Prostate gland (tissue), 2 donors: ENCODE measurements around the gene UXS1. TPM values are rescaled to one million over a fixed set of nuclear protein-coding genes. Genes with fewer than 3 reads are reported as not detected.
"Not testable (repeated sequence)": the region's sequence is repeated elsewhere in the genome, so short reads cannot be mapped to it uniquely, and the experiment has no call there.

Experiments
- DNase-seq: peaks from one replicate; pipeline ENCODE4 v3.0.0-alpha.2; 2019; ENCODE audit warnings: low spot score
- H3K27ac ChIP-seq, 2 donors: fragments of 200-600 bp; sonication (generic); 2 replicates each; pipeline ENCODE4 v1.5.1; 2017 to 2019
- H3K27me3 ChIP-seq: fragments of 200-600 bp; sonication (generic); replicated peaks from 2 replicates; pipeline ENCODE4 v1.5.1; 2019; ENCODE audit not compliant: insufficient read depth
- H3K36me3 ChIP-seq, 2 donors: fragments of 200-600 bp; sonication (generic); 1 replicate in 1 of 2; 2 replicates in 1 of 2; pipeline versions ENCODE4 v1.5.1 to v1.8.1; 2017 to 2019
- H3K4me1 ChIP-seq: fragments of 200-600 bp; sonication (generic); replicated peaks from 2 replicates; pipeline ENCODE4 v1.5.1; 2019
- H3K4me3 ChIP-seq, 2 donors: fragments of 200-600 bp; sonication (generic); 2 replicates each; pipeline ENCODE4 v1.5.1; 2017 to 2019
- H3K9me3 ChIP-seq: fragments of 200-600 bp; sonication (generic); 2 replicates; pipeline ENCODE4 v1.5.1; 2017
- POLR2A ChIP-seq: fragments of 450-650 bp; IDR thresholded peaks from one replicate; pipeline ENCODE4 v1.6.1; 2016; ENCODE audit warnings: antibody characterized with exemption, mild to moderate bottlenecking
- POLR2AphosphoS5 ChIP-seq: sonication (generic); formaldehyde crosslinking; IDR thresholded peaks from one replicate; pipeline ENCODE4 v1.6.1; 2017; ENCODE audit warnings: antibody characterized with exemption
- WGBS: methylation state at CpG from one replicate; pipeline ENCODE4 v1.1.5; 2018; 5-methylcytosine and 5-hydroxymethylcytosine counted together
- intact Hi-C: fragments of 100-400 bp; cut with DNase I; formaldehyde crosslinking; loops from one replicate; pipeline ENCODE4 v1.14.2; 2022
- total RNA-seq, 2 donors: library from RNA; depleted of rRNA; stranded (reverse); fragments of >200 nt; gene quantifications; one replicate each; pipeline ENCODE4 v1.1.0, GENCODE V29; 2016
- TF ChIP-seq, protein P1 (sequence below), 4 experiments: fragments of 200-600 bp in 2 of 4; fragments of 450-650 bp in 2 of 4; sonication (generic) in 2 of 4; IDR thresholded peaks; 1 replicate in 3 of 4; 2 replicates in 1 of 4; pipeline ENCODE4 v1.5.1; 2016 to 2019; ENCODE audit warnings: antibody characterized with exemption in 4 of 4, mild to moderate bottlenecking in 2 of 4, moderate library complexity in 2 of 4

UXS1 gene
- total RNA-seq, 2 donors from 2014 or later: 30.7 to 54.8 TPM

DNA sequence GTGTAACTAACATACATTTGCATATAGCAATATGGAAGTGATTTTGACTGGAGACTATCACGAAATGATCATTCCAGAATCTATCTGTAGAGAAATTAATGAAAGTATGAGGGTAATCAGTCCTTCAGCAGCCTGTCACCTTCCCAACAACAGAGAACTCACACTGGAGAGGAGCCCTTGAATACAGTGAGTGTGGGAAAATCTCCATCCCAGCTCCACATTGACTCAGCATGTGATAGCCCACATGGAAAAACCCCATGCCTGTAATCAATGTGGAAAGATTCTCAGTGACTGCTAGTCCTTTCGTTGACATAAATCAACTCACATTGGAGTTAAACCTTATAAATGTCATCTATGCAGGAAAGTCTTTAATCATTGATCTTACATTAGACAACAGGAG lies 13.1 kb upstream of the UXS1 start:
- 70% methylated on average over 2 of the region's 2 CpGs for WGBS
- no peak overlapping the region for H3K27ac ChIP-seq
- H3K36me3 ChIP-seq: no peaks in the 10 kb centered on the region
- no peaks in the 10 kb centered on the region for H3K27me3 ChIP-seq
- H3K4me3 ChIP-seq: no peak overlapping the region
- no peak for DNase-seq
- intact Hi-C loops: no loop called here
- TF ChIP-seq POLR2AphosphoS5 (no peak), POLR2A (no peak)
- TF ChIP-seq, protein P1, sequence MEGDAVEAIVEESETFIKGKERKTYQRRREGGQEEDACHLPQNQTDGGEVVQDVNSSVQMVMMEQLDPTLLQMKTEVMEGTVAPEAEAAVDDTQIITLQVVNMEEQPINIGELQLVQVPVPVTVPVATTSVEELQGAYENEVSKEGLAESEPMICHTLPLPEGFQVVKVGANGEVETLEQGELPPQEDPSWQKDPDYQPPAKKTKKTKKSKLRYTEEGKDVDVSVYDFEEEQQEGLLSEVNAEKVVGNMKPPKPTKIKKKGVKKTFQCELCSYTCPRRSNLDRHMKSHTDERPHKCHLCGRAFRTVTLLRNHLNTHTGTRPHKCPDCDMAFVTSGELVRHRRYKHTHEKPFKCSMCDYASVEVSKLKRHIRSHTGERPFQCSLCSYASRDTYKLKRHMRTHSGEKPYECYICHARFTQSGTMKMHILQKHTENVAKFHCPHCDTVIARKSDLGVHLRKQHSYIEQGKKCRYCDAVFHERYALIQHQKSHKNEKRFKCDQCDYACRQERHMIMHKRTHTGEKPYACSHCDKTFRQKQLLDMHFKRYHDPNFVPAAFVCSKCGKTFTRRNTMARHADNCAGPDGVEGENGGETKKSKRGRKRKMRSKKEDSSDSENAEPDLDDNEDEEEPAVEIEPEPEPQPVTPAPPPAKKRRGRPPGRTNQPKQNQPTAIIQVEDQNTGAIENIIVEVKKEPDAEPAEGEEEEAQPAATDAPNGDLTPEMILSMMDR (IDR thresholded peaks at IDR 0.05): no peak
- H3K4me1 ChIP-seq: no peaks in the 10 kb centered on the region
- H3K9me3 ChIP-seq: no peaks in the 10 kb centered on the region

DNA sequence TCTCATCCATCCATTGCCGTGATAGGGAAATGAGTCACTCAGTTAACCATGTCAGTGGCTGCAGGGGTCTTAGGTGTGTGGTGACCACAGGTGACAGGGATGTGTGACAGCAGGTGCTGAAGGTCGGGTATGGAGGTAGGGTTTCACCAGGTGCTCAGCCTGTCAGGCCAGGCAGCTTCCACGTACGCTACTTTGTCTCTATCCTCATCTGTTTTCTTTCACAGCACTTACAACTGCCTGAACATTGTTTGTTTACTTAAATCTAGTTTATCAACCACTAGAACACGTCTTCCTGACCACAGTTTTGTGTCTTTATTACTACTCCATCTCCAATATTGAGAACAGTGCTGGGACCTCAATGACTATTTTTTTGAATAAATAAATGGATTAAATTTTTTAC lies 11.4 kb upstream of the UXS1 start:
- 47% methylated on average over 4 of the region's 5 CpGs for WGBS
- Histone ChIP-seq H3K36me3 (no peaks in the 10 kb centered on the region), H3K4me3 (no peak overlapping the region), H3K27me3 (no peaks in the 10 kb centered on the region), H3K27ac (no peak overlapping the region), H3K9me3 (no peaks in the 10 kb centered on the region), H3K4me1 (no peaks in the 10 kb centered on the region)
- no peak for DNase-seq
- no peak for TF ChIP-seq POLR2AphosphoS5
- no peak for TF ChIP-seq POLR2A
- intact Hi-C loops: no loop called here

DNA sequence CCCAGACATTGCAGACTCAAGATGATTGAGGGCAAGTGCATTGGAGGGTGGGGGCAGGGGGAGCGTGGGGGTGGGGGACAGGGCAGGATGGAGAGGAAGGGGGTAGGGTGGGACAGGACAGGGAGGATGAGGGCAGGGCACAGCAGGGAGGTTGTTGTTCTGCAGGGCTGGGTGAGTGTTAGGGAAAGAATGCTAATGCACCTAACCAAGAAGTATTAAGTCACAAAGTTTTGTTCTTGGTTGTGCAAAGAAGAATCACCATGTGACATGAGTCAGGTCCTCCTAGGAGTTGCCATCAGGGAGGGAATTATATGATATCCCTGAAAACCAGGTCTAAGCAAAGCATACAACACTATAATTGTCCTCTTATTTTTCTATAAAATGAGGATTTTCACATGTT lies 10.4 kb upstream of the UXS1 start:
- H3K36me3 ChIP-seq, H3K9me3 ChIP-seq, intact Hi-C loops, H3K4me1 ChIP-seq, H3K27me3 ChIP-seq, H3K4me3 ChIP-seq, DNase-seq, H3K27ac ChIP-seq: not testable (repeated sequence)
- WGBS: no CpG with 5 or more reads among the region's 1 CpG

DNA sequence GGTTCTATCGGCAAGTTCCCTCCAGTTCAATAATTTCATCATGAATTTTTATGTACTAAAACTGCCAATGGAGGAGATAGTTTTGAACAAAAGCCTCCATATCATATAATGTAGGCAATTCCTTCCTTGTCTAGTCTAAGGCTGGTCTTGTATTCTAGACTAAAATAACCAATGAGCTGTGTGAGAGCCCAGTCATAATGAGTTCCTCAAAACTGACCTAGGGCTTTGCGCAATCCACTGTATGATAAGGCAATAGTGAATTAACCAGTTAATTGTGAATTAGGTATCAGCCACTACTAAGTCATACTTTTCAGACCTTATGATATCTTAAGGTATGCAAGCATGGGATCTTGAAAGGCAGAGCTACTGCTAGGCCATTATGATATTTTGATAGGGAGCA lies 7.6 kb upstream of the UXS1 start:
- no peaks in the 10 kb centered on the region for H3K9me3 ChIP-seq
- no peak overlapping the region for H3K4me3 ChIP-seq
- DNase-seq: no peak
- WGBS: 67% methylated on average over 2 of the region's 2 CpGs
- no peaks in the 10 kb centered on the region for H3K36me3 ChIP-seq
- intact Hi-C loops: no loop called here
- no peaks in the 10 kb centered on the region for H3K4me1 ChIP-seq
- H3K27ac ChIP-seq: no peak overlapping the region
- TF ChIP-seq POLR2AphosphoS5: no peak
- no peak for TF ChIP-seq POLR2A
- TF ChIP-seq, protein P1 (IDR thresholded peaks at IDR 0.05): no peak
- H3K27me3 ChIP-seq: no peaks in the 10 kb centered on the region

DNA sequence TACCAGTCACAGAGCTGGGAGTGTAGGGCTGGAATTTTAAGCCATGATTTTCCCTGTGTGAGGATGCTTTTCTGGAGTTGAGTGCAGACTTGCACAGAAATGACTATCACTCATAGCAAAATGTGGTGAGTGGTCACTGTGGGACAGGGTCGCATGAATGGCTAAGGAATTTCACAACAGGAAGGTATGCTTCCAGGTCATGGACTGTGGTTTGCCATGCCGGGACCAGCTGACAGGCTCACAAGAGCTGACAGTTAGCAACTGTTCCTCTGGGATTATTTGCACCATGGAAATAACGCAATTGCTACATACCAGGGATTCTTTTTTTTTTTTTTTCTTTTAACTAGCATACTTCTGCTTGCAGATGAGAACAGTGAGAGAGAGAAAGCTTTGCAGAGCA lies 3.8 kb upstream of the UXS1 start:
- Histone ChIP-seq H3K27me3 (no peaks in the 10 kb centered on the region), H3K9me3 (no peaks in the 10 kb centered on the region), H3K4me3 (no peak overlapping the region), H3K4me1 (no peaks in the 10 kb centered on the region), H3K27ac (no peak overlapping the region), H3K36me3 (no peaks in the 10 kb centered on the region)
- intact Hi-C loops: loop anchor here (10.0 kb wide), 1 partner anchor 173 kb away; no protein-coding TSS in a partner anchor
- DNase-seq: no peak
- TF ChIP-seq POLR2AphosphoS5: peak; percentile 7
- TF ChIP-seq, protein P1 (IDR thresholded peaks at IDR 0.05): no peak
- WGBS: 13% methylated on average over 3 of the region's 3 CpGs

DNA sequence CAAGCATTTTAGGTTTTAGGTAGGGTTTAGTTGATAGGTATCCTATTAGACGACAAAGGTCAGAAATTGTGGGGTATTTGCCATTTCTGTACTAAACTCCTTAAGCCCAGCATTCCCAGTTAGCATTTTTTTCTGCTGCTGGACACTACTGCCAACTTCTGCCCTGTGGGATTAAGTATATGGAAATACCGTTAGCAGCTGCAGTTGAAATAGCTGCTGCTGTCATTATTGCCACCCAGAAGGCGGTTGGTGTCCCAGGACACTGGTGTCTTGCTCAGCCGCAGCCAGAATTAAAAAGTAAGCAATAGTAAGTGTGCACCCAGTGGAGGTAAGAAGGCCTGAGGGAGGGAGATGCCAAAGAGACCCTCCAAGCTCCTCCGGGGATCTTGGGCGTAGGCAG lies 1.9 kb upstream of the UXS1 start:
- H3K36me3 ChIP-seq: no peaks in the 10 kb centered on the region
- H3K9me3 ChIP-seq: no peaks in the 10 kb centered on the region
- TF ChIP-seq, protein P1 (IDR thresholded peaks at IDR 0.05): no peak
- TF ChIP-seq POLR2AphosphoS5 (no peak), POLR2A (no peak)
- no peak overlapping the region for H3K4me3 ChIP-seq
- no peak for DNase-seq
- H3K4me1 ChIP-seq: no peaks in the 10 kb centered on the region
- intact Hi-C loops: loop anchor here (10.0 kb wide), 1 partner anchor 171 kb away; no protein-coding TSS in a partner anchor
- 80% methylated on average over 6 of the region's 6 CpGs for WGBS
- H3K27me3 ChIP-seq: no peaks in the 10 kb centered on the region
- H3K27ac ChIP-seq: no peak overlapping the region
